DMS 273 (cell line): ENCODE data around the gene EBNA1BP2.
"Not testable (repeated sequence)": the region's sequence is repeated elsewhere in the genome, so short reads cannot be mapped to it uniquely, and the experiment has no call there.

Experiments used
- DNase-seq: peaks from one replicate; lab custom pipeline; 2025; ENCODE audit not compliant: unreplicated experiment; lab: John Stamatoyannopoulos, UW

EBNA1BP2 gene, protein sequence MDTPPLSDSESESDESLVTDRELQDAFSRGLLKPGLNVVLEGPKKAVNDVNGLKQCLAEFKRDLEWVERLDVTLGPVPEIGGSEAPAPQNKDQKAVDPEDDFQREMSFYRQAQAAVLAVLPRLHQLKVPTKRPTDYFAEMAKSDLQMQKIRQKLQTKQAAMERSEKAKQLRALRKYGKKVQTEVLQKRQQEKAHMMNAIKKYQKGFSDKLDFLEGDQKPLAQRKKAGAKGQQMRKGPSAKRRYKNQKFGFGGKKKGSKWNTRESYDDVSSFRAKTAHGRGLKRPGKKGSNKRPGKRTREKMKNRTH

DNA sequence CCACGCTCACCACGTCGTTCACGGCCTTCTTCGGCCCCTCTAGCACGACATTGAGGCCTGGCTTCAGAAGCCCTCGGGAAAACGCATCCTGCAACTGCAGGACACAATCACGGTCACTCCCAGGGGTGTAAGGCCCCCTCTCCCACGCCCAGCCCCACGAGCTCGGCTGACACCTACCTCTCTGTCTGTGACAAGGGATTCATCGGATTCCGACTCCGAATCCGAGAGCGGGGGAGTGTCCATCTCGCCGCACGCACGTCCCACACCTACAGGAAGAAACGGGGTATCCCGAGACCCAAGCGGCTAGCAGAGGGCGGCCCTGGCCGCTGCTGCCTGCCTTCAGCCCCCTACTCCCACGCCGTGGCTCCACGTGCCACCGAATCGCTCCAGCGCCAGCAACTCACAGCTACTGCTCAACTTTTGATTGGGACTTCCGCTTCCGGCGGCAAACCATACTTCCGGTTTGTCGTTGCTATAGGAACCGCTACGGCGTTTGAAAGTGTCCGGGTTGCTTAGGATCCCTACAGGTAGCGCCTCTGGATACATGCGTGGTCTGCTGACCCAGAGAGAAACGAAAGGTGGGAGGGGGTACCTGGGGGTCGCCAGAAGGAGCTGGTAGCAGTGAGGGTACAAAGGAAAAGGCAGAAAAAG, at the start of gene EBNA1BP2, which contains the start of gene CFAP57:
EBNA1BP2 (minus strand) TSS at position 415 of the 651 bp plus-strand sequence; CDS start at position 243, 172 bp downstream.
CFAP57 (plus strand) TSS at position 455 of the 651 bp plus-strand sequence. CDS start 424 bp downstream, outside the sequence.
- peak; percentile 97 for DNase-seq

DNA sequence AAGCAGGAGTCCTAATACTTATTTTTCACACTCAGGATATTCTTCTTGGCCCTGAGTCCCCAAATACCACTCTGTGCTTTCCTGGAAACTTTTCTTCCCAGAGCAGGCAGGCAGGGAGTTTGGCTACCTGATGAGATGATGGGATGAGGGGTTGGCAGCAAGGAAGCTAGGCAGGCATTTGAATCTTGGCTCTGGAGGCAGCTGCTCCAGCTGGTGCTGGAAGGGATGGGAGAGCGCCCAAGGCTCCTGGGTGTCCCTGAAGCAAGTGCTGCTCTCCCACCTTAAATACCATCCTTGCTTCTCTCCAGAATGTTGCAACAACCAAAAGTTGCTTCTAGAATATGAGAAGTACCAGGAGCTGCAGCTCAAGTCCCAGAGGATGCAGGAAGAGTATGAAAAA, 49.7 kb upstream of the EBNA1BP2 start:
- no peak for DNase-seq

DNA sequence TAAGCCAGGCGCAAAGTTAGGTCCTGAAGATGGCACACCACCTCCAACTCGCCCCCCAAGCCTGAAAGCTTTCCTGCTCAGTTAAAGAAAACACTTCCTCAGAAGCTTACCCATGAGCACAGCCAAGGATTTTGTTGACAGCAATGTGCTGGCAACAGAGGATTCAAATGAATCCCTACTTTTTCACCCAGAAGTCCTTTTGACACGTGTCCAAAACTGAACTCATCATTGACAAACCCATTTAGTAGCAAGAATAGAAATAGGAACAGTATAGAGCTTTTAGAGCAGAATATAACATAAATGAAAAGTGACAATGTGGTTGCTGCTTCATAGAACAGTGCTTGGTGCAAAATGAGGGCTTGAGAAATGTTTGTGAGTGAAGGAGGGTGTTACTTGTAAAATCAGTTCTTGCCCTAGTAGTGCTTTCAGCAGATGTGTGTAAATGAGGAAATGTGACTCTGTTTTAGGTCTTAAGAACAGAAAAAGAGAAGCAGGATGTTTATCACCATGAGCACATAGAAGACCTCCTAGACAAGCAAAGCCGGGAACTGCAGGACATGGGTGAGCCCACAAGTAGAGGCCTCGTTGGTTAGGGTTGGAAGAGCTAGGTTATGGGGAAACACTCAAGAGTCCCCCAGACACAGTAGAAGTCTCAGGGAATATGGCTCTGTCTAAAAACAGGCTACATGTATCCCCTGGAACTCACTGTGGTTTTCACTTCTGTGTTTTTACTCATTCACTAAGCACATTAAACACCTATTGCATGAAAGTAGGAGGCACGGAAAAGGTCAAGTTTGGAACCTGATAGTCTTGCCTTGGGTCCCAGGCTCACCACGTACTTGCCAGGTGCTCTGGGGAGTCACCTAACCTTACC, 49.1 kb upstream of the EBNA1BP2 start:
- DNase-seq: no peak

DNA sequence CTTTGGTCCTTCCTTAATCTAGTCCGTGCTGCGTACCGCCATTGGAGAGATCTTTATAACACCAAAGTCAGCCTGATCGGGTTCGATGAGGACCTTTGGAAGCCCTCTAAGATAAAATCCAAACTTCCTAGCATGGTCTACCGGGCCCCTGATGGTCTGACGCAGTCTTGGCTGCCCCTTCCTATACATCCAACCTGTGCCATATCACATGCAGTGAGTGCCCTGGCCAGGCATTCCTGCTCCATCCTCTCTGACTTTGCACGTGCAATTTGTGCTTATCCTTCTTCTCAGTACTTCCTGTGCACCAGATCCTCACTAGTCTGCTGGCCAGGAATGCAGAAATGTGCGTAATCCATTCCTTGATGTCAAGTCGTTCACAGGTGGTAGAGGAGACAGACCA, 45.7 kb upstream of the EBNA1BP2 start:
- no peak for DNase-seq

DNA sequence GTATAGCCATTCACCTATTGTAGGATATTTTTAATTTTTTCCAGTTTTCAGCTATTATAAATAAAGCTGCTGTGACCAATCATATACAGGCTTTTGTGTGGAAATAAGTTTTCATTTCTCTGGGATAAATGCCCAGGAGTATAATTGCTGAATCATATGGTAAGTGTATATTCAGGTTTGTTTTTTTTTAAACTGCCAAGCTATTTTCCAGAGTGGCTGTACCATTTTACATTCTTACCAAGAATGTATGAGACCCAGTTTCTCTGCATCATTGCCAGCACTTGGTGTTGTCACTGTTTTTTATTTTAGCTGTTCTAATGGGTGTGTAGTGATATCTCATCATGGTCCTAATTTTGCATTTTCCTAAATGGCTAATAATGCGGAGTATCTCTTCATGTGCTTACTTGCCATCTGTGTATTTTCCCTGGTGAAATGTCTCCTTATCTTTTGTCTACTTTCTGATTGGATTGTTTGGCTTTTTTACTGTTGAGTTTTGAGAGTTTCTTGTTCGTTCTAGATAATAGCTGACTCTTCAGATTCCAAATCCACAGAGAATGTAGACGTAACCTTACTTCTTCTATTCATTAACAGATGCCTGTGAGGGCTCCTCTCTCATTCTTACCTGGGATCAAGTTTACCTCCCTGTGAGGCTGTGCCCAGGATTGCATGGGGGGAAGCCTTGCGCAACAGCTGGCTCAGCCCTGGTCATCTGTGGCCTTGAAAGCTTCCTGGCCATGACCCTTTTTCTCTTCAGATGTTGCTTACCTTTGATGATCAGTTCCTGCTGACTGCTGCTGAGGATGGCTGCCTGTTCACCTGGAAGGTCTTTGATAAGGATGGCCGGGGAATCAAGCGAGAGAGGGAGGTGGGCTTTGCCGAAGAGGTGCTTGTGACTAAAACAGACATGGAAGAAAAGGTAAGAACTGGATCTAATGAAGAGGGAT, 42.7 kb upstream of the EBNA1BP2 start:
- DNase-seq: no peak

DNA sequence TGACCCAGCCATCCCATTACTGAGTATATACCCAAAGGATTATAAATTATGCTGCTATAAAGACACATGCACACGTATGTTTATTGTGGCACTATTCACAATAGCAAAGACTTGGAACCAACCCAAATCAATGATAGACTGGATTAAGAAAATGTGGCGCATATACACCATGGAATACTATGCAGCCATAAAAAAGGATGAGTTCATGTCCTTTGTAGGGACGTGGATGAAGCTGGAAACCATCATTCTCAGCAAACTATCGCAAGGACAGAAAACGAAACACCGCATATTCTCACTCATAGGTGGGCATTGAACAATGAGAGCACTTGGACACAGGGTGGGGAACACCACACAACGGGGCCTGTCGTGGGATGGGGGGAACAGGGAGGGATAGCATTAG, 36.2 kb upstream of the EBNA1BP2 start:
- not testable (repeated sequence) for DNase-seq

DNA sequence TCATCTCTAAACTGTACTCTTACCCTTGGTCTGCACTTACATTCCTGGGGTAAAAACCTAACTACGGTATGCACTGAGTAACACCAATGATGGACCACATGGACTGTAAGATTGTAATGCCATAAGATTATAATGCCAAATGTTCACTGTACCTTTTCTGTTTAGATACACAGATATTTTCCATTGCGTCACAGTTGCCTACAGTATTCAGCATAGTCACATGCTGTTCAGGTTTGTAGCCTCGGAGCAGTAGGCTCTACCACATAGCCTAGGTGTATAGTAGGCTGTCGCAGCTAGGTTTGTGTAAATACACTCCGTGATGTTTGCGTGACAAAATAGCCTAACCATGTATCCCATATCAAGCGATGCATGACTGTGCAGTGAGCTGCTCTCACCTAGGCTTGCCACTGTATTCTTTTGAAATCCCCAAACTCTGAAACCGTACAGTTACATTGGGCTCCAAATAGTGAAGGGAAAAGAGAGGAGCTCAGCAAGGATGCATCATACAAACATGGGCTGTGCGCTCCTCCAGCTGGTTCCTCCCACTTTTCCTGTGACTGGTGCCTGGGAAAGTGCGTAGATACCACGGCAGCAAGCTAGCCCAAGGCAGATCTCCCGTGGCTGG, 35.3 kb upstream of the EBNA1BP2 start:
- DNase-seq: no peak

DNA sequence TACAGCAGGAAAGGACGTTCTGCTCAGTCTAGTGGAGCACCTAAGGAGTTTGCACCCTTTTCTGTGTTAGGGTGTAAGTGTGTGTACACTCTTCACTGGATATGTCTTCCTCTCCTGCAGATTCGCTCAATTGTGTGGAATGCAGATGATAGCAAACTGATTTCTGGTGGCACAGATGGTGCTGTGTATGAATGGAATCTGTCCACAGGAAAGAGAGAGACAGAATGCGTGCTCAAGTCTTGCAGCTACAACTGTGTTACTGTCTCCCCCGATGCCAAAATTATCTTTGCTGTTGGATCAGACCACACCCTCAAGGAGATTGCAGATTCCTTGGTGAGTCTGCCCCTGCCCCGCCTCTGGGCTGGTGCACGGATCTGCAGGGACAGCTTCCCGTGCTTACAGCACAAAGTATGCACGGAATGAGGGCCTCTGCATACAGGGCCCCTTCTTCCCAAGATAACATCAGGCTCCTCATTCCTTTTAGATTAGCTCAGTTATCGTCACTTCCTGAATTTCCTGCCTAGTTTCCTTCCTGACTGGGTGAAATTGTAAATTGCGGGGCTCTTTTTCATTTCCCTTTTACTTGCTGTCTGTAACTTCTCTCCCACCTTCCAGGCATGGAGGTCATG, 34.6 kb upstream of the EBNA1BP2 start:
- DNase-seq: peak; percentile 53

DNA sequence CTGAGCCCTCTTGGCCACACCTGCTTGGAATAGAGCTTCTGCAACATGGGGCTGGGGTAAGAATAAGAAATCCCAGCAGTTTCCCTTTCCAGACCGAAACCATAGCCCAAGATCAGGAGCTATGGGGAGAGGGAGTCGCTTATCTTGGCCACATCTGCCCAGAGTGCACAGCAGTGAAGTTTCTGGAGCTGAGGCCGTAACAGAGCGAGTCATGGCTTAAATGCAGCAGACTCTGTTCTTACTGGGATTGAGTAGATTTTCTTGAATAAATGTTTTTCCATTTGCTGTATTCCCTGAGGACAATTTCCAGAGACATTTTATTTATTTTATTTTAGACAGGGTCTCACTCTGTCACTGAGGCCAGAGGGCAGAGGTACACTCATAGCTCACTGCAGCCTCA, 33.6 kb upstream of the EBNA1BP2 start:
- DNase-seq: no peak

DNA sequence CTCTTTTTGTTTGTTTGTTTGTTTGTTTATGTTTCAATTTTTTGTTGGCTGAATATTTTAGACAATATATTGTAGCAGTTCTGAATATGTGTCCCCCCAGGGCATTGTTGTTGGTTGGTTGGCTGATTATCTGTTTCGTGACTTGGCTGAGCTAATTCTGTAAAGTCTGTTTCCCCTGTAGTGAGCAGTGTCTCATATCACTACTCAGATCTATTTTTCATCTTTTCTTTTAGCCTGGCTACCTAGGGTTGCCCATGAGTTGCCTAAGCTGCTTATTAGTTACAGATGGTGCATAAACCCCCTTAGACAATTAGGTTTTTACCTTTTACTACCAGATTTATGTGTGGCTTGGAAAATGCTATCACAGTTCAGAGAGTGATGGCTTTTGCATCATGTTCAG, 32.3 kb upstream of the EBNA1BP2 start:
- no peak for DNase-seq

DNA sequence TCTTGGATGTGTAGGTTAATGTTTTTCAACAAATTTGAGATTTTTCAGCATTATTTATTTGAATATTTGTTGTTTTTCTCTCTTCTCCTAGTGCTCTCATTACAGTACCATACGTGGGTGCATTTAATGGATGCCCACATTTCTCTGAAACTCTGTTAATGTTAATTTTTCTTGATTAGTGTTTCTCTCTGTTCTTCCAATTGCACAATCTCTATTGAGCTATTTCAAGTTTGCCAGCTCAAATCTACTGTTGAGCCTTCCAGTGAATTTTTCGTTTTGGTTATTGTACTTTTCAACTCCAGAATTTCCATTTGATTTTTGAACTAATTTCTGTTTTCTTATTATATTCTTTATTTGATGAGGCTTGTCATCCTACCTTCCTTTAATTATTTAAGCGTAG, 31.8 kb upstream of the EBNA1BP2 start:
- no peak for DNase-seq

DNA sequence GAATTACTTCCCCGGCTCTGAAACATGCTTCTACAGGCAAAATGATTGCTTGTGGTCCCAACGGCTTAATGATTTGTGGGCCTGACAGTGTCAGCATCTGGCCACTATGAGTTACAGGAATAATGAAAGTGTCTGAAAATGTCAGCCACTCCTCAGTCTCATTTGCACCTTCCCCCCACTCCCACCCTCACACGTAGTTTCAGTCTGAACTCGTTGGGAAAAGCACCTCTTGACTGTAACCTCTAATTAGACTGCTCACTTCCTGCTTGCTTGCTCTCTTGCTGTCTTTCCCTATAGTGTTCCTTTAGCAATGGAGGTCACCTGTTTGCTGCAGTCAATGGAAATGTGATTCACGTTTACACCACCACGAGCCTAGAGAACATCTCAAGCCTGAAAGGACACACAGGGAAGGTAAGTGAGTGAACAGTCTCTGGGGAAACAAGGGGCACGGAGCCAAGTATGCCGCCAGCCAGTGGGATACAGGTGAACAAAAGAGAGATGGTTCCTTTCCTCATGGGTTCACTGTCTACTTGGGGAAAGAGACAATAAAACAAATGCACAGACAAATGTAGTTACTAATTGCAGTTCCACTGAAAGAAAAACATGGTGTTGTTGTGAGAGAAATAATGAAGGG, 27.1 kb upstream of the EBNA1BP2 start:
- peak; percentile 27 for DNase-seq

DNA sequence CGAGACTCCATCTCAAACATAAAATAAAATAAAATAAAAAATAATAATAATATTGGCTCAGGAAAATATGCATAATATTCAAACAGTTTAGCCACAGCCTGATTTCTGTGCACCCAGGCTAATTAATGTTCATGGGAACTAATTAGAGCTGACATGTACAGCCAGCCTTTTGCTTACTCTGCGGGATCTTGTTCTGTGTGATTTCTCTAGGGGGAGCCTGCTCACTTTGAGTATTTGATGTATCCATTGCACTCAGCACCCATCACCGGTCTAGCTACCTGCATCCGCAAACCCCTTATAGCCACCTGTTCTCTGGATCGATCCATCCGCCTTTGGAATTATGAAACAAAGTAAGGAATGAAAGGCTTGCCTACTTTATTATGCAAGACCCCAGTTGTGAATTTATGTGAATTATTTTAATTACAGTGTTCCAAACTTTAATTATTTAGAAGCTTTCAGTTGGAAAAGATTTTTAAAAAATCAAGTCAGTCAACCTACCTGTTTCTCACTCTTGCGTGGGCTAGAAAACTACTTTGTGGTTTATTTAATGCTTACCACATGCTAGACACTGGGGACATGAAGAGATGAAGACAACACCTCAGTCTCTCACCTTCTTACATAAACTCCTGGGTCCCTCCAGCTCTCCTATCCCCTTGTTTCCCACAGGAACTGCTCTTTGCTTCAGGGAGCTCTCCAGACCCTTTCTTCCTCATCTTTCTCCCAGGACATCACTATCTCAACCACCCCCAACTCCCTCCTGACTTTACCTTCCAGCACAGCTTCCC, 25.4 kb upstream of the EBNA1BP2 start:
- DNase-seq: no peak

DNA sequence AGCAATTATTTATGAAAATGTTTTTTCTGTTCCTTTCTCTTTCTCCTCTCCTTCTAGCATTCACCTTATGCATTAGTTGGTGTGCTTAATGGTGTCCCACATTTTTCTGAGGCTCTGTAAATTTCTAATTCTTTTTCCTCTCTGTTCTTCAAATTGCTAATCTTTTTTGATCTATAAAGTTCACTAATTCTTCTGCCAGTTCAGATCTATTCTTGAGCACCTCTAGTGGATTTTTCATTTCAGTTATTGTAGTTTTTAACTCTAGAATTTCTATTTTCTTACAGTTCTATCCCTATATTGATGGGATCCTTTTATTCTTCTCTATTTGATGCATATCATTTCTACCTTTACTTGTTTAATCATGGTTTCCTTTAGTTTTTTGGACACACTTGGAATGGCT, 22.4 kb upstream of the EBNA1BP2 start:
- DNase-seq: no peak

DNA sequence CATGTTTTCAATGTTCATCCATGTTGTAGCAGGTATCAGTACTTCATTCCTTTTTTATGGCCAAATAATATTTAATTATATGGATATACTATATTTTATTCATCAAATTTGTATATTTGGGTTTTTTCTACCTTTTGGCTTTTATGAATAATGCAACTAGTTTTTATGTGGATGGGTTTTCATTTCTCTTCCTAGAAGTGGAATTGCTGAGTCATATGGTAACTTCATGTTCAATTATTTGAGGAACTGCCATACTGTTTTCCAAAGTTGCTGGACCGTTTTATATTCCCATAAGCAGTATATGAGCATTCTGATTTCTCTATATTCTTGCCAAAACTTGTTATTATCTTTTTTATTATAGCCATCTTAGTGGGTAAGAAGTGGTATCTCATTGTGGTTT, 16.0 kb upstream of the EBNA1BP2 start:
- no peak for DNase-seq

DNA sequence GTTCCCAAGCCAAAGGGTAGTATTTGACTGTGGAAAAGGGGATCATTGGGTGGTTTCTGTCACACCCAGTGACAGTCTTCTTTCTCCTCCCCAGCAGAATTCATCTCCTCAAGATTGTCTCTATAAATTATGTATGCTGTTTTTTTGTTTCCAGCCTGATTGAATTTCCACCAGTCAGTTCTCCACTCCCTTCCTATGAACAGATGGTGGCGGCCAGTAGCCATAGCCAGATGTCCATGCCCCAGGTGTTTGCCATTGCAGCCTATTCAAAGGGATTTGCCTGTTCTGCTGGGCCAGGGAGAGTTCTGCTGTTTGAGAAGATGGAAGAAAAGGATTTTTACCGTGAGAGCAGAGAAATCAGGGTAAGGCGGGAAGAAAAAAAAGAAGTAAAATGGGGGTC, 12.9 kb upstream of the EBNA1BP2 start:
- DNase-seq: peak; percentile 92

DNA sequence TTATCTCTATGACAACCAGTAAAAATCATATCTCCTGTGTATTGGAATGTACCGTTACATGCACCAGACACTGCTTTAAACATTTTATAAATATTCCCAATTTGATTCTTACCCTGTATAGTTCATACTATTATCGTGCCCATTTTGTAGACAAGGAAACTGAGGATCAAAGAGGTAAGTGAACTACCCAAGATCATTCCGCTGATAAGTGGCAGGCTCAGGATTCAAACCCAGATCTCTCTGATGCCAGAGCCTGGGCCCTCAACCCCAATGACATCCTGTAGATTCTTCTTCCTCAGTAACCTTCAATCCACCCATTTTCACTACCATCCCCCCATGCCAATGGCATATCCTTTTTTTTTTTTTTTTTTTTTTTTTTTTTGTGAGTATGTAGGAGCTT, 12.3 kb upstream of the EBNA1BP2 start:
- DNase-seq: no peak

DNA sequence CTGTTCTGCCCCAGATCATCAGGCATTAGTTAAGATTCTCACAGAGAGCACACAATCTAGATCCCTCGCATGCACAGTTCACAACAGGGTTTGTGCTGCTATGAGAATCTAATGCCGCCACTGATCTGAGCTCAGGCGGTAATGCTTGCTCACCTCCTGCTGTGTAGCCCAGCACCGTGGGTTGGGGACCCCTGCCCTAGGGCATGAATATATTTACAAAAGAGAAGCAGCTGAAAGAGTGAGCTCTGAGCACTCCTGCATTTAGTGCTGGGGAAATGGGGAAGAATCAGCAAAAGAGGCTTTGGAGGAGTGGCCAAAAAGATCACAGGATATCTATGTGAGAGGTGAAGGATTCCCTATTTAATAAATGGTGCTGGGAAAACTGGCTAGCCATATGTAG, 5.6 kb upstream of the EBNA1BP2 start:
- DNase-seq: no peak
